GM18858 (cell line): ENCODE results near the gene SUMO3.

ENCODE experiments used
- ATAC-seq: cut with Tn5 transposase; IDR thresholded peaks from one replicate; pipeline ENCODE4 v1.9.1; 2021; ENCODE audit not compliant: unreplicated experiment

SUMO3 gene

DNA sequence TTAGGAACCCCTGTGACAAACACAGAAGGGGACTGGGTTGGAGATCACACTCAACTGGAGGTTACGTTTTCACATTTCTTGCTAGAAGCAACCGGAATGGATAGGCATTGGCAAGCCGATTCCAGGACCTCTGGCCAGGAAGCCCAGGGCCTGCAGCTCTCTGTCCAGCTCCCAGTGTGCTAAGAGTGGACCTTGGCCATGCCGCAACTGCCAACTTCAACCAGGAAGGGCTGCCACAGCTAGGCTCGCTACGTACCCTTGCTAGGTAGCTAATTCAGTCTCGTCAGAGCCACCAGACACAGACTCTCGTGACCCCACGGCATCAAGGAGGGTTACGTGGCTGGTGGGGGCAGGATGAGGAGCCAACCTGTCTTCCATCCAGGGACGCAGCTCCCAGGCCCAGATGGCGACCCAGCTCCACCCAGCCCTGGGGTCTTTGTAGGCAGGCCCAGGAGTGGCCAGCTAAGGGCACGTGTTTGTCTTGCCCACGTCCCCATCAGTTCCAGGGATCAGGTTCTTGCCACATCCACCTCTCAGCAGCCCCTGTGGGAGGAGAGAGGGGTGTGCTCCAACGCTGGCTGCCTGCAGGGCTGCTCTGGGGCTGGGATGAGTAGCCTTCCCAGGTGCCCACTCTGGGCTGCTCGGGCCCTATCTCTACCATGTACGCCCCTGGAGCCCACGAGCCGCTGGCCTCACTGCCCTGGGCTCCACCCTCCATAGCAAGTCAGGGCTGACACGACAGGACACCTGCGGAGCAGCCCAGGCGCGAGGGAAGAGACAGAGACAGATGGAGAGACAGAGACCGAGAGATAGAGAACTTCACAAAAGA is 55.4 kb downstream of the SUMO3 start:
- no peak for ATAC-seq

DNA sequence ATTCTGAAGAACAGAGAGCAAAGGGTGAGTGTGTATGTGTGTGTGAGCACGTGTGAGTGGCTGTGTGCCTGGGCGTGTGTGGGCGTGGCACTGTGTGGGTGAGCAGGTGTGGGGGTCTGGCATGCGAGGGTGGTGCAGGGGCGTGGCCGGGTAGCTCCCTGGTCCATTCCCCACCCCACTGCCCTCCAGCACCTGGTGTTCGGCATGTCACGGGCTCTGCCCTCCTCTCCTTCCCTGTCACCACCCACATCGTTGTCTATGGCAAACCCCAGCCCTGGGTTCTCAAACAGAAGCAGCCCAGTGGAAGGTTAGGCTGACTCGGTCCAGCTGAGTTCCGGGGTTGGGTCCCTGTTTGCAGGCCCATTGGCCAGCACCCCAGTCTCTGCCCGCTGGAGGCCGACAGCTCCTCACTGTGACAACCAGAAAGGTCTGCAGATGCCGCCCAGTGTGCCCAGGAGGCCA is 56.1 kb downstream of the SUMO3 start:
- ATAC-seq, result no peak

DNA sequence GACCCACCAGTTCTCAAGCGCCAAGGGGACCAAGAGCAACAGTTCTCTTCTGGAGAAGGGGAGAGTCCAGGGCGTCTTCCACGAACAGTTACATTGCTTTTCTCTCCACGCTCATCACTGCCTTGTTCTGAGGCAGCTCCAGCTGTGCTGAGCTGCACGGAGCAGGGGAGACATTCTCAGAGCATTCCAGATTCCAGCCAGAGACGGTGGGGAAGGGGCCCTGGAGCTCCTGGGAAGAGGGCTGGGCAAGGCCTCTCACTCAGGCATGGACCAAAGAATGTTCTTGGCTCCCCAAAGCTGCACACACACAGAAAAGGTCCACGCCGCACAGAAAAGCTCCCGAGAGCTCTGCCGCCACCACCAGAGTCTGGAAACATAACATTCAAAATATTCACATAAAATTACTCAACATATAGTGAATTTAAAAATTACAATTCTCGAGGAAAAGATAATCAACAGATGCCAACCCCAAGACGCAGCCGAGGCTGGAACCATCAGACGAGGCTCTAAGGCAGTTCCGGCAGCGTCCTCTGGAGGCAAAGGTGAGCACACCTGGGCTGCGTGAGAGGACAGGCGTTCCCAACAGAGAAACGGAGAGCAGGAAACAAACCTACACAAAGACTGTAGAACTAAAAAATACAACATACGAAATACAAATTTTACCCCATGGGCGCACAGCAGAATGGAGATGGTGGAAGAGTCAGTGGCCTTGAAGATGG is 56.7 kb downstream of the SUMO3 start:
- no peak for ATAC-seq

DNA sequence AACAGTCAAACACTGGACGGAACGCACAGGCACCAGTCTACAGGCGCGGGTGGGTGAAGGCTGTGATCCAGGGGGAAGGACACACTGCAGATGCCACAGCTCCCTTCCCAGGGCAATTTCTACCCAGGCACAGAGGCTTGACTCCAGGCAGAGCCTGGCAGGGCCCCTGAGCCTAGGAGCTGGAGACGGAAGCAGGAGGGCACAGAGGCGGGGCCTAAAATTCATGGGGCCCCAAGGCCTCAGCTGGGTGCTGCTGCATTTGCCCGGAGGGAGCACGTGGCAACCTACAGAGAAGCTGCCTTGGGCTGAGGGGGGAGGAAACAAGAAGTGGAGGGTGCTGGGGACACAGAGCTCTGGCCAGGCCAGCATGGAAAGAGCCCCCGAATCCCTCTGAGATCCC is 57.5 kb downstream of the SUMO3 start:
- ATAC-seq, result no peak

DNA sequence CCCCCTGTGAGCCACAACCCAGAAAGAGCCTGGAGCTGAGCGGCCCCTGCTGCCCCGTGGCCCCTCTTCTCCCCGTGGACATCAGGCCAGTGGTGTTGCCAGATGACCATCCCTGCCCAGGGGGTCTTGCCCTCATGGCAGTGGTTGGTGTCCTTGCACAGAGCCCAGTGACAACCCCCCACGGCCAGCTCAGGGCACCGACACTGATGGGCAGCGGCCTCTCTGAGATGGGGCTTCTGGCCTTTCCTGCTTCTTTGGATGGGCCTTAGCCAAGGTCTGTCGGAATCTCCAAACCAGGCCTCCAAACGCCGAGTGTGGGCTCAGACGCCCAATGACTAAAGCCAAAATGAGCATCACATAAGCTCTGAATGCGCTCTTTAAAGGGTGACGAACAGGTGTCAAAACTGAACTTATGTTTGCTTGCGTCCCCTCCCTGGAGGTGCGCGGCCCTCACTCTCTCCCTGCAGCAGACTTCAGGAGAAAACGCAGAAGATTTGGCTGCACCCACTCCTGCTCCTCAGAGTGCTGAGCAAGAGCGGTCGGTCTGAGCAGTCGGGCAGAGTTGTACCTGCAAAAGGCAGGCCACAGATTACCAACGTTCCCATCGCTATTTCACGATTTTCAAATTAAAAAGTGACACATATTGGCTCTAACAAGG is 58.1 kb downstream of the SUMO3 start:
- ATAC-seq, result no peak

DNA sequence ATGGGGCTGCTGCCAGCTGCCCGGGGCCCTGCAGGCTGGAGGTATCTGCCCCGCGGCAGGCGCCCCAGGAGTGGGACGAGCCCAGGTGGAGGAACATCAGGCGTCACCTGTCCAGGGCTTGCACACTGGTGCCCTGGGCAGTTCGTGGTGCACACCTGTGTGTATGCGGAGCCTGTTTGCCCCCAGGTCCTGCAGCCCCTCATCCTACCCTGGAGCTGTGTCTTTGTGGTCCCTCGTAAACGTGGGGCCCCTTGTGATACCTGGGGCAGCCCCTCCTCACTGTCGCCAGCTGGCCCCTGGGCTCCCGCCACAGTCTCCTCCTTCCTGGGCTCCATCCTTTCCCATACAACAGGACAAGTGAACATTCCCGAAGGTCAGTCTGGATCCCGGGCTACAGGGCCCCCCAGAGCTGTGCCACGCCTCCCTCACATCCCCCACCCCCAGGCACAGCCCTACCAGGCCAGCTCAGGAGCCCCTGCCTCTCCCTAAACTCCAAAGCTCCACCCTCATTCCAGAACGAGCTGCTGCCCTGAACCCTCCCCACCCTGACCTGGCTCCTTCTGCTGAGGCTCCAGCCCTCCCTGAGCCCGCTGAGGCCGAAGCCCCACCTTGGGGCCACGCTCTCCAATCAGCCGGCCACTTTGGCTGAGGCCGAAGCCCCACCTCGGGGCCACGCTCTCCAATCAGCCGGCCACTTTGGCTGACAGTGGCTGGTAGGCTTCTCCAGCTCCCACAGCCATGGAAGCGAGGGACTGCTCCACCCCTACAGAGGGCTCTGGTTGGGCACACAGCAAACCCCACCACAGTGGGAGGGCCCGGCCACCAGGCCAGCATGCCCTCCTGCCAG is 58.9 kb downstream of the SUMO3 start:
- no peak for ATAC-seq

DNA sequence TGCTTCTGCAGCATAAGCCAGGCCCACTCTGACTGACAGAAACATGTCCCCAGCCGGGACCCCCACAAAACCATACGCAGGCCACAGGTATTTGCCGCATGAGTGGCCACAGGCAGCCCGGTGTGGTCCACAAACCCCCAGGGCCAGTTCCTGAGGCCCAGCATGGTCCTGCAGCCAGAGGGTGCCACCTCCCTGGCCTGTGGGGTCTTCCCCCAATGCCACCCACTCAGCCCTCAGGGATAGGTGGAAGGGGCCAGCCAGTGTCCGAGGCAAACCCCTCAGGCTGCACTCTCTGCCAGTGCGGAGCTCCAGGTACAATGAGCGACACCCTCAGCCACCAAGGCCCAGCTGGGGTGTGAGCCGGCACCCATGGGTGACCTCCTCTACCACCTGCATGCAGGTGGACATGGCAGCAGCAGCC is 59.7 kb downstream of the SUMO3 start:
- ATAC-seq, result no peak

DNA sequence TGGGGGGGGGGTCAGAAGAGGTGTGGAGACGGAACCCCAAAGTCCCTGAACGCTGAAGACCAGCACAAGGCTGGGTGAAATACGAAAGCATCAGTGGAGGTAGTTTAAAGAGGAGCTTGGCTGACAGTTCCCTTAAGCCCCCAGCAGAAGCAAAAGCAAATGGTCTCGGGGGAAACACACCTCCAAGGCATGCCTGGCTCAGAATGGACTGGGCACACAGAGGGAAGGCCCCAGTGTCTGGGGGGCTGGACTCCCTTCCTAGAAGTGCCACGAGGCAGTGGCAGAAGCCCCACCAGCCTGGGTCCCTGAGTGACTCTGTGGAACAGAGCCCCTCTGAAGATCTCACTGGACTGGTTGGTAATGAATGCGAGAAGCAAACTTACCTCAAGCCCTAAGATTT is 60.1 kb downstream of the SUMO3 start:
- no peak for ATAC-seq

DNA sequence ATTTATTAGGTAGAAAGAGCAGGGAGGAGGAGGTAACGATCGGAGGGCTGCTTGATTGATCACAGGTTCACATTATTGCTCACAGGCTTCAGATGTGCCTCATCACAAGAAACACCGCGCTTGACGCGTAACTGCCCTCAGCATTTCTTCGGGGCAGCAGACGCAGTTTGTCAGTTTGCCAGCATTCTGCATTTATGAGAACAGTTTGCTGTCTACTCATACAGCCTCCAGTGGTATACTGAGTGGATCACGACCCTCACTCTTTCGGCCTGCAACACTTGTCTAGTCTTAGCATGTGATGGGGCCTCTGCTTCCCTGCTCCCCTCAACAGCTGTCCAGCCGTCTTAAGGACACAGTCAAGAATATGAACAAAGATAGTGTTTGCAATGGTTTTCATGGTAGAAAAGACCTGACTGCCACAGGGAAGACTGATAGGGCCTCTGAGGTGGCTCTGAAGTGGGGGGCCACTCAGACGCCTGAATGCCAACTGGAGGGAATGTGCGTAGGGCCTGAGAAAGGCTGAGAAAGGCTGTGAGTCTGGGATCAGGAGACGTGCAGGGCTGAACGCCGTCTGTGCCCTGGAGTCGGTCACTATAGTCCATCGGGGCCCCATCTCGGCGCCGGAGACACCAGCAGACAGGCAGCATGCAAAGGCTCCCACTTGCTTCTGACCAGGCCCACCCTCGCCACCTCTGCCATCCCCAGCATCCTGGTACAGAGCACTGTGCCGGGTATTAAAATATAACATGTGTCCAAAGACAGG is 61.3 kb downstream of the SUMO3 start:
- no peak for ATAC-seq
